ENCODE results near the gene DEFB128.
A peak's percentile ranks its signal among the peaks of the same experiment; 100 is the strongest.

DNA sequence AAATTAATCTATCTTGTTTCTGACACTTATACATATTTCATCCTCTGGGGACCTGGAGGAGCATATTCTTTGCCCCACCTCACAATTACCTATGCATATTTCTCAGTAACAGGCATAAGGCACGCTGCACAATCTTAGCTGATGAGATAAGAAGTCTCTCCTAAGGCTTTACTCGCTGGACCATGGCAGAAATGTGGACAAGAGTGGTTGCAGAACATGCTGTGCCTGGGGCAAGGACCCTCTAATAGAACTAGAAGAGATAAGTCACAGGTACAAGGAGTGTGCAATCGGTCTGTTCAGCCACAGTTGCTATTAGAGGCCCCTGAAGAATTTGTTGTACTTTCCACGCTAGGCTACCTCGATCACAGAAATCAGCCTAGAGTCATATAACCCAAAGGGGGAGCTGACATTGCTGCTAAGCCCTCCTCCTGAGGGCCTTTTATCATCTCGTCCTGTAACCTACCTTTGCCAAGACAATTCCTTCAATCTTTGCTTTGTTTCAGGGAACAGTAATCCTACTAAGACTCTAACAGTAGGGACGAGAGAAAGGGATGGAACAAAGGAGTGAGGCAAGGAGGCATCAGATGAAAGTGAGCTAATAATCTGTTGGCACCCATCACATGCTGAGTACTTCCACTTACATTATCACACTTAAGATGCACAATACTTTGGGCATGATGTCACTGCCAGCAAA, 21.4 kb upstream of the DEFB128 start:
- TF ChIP-seq CTCF (IDR thresholded peaks at IDR 0.05) = no peak
- TF ChIP-seq EZH2 (IDR thresholded peaks at IDR 0.05) = no peak
- peak; percentile 52 for TF ChIP-seq EZH2phosphoT487 (IDR thresholded peaks at IDR 0.05)
